H1 (cell line): ENCODE data around the gene SLAMF6. TPM values are rescaled to one million over a fixed set of nuclear protein-coding genes. Genes with fewer than 3 reads are reported as not detected.

ENCODE experiments used
- CTCF ChIA-PET: fragments of 300-600 bp; sonication (Branson Sonifier 250); formaldehyde crosslinking; loops from one replicate; lab custom pipeline; 2021; ENCODE audit not compliant: partially characterized antibody; lab: Charles Lee
- POLR2A ChIA-PET: fragments of 300-600 bp; sonication (Branson Sonifier 250); formaldehyde crosslinking; loops from one replicate; lab custom pipeline; 2021; ENCODE audit warnings: inconsistent platforms; ENCODE audit not compliant: partially characterized antibody; lab: Charles Lee
- DNase-seq, 2 experiments: peaks; one replicate each; pipeline versions ENCODE4 v3.0.0 to v3.0.0-alpha.2; 2010 to 2022; ENCODE audit warnings: low spot score in 2 of 2, low read depth in 1 of 2, mixed read lengths in 1 of 2
- FAIRE-seq: peaks from 2 replicates; lab custom pipeline; 2011; peaks lifted over from hg19 to GRCh38; lab: Jason Lieb, UNC
- H2AFZ ChIP-seq: 2 replicates; pipeline ENCODE4 v1.8.1; 2012; ENCODE audit warnings: low read length, inconsistent platforms
- H2AK5ac ChIP-seq: 2 replicates; pipeline ENCODE4 v1.6.1; 2013; ENCODE audit warnings: low read depth, low read length
- H2BK120ac ChIP-seq: replicated peaks from 2 replicates; pipeline ENCODE3; 2013; ENCODE audit warnings: low read depth, low read length, inconsistent platforms
- H2BK12ac ChIP-seq: 2 replicates; pipeline ENCODE4 v1.6.1; 2013; ENCODE audit warnings: low read depth, low read length
- H2BK15ac ChIP-seq: 2 replicates; pipeline ENCODE4 v1.6.1; 2013; ENCODE audit warnings: low read length
- H2BK20ac ChIP-seq: 2 replicates; pipeline ENCODE4 v1.6.1; 2013; ENCODE audit warnings: low read length
- H2BK5ac ChIP-seq: 2 replicates; pipeline ENCODE4 v1.6.1; 2013; ENCODE audit warnings: low read depth, low read length
- H3K14ac ChIP-seq: 2 replicates; pipeline ENCODE4 v1.6.1; 2013; ENCODE audit warnings: inconsistent platforms; ENCODE audit not compliant: insufficient read length
- H3K18ac ChIP-seq: 2 replicates; pipeline ENCODE4 v1.6.1; 2013; ENCODE audit warnings: low read length; ENCODE audit errors: extremely low read depth
- H3K23ac ChIP-seq: 2 replicates; pipeline ENCODE4 v1.6.1; 2013; ENCODE audit warnings: inconsistent platforms; ENCODE audit not compliant: insufficient read length
- H3K23me2 ChIP-seq: 2 replicates; pipeline ENCODE4 v1.6.1; 2013; ENCODE audit warnings: low read depth, low read length
- H3K27ac ChIP-seq: 2 replicates; pipeline ENCODE4 v1.6.1; 2011; ENCODE audit warnings: low read depth, low read length, inconsistent platforms
- H3K27me3 ChIP-seq, 4 experiments: replicated peaks in 1 of 4; 1 replicate in 1 of 4; 2 replicates in 3 of 4; pipeline versions ENCODE4 v1.6.1 to v1.8.1; 2011 to 2013; ENCODE audit warnings: low read length in 3 of 4, mild to moderate bottlenecking in 3 of 4, inconsistent platforms in 2 of 4, mixed read lengths in 2 of 4, moderate library complexity in 1 of 4; ENCODE audit not compliant: control insufficient read depth in 3 of 4, insufficient read depth in 3 of 4; ENCODE audit errors: extremely low read depth in 1 of 4
- H3K36me3 ChIP-seq, 4 experiments: 2 replicates each; pipeline versions ENCODE4 v1.6.1 to v1.8.1; 2011 to 2013; ENCODE audit warnings: mild to moderate bottlenecking in 4 of 4, low read length in 3 of 4, moderate library complexity in 2 of 4, control low read depth in 1 of 4, inconsistent platforms in 1 of 4; ENCODE audit not compliant: insufficient read depth in 4 of 4, control insufficient read depth in 2 of 4
- H3K4ac ChIP-seq: replicated peaks from 2 replicates; pipeline ENCODE3; 2013; ENCODE audit warnings: low read length, low read depth, mixed read lengths, inconsistent platforms; ENCODE audit not compliant: insufficient read length
- H3K4me1 ChIP-seq, 4 experiments: replicated peaks in 1 of 4; 1 replicate in 1 of 4; 2 replicates in 3 of 4; pipeline versions ENCODE4 v1.6.1 to v1.8.1; 2011 to 2013; ENCODE audit warnings: low read length in 3 of 4, inconsistent platforms in 2 of 4, mixed read lengths in 1 of 4; ENCODE audit not compliant: insufficient read depth in 4 of 4, control insufficient read depth in 3 of 4
- H3K4me2 ChIP-seq, 2 experiments: 2 replicates each; pipeline versions ENCODE4 v1.6.1 to v1.8.1; 2011 to 2013; ENCODE audit warnings: low read depth in 2 of 2, low read length in 2 of 2, control low read depth in 1 of 2, inconsistent platforms in 1 of 2, mild to moderate bottlenecking in 1 of 2; ENCODE audit not compliant: insufficient read depth in 1 of 2
- H3K4me3 ChIP-seq, 4 experiments: fragments of 200-600, 300-600 bp in 1 of 4; sonication (generic), shearing (Covaris generic), sonication (Bioruptor Twin) in 1 of 4; 2 replicates each; pipeline versions ENCODE4 v1.5.1 to v1.8.1; 2011 to 2016; ENCODE audit warnings: low read length in 4 of 4, low read depth in 3 of 4, control low read depth in 2 of 4, inconsistent platforms in 2 of 4, mild to moderate bottlenecking in 2 of 4, mixed read lengths in 1 of 4, moderate library complexity in 1 of 4; ENCODE audit not compliant: insufficient read depth in 2 of 4; ENCODE audit errors: extremely low read depth in 1 of 4
- H3K56ac ChIP-seq: replicated peaks from 2 replicates; pipeline ENCODE3; 2013; ENCODE audit warnings: low read depth, mild to moderate bottlenecking, mixed read lengths, low read length, inconsistent platforms; ENCODE audit not compliant: insufficient read length
- H3K79me1 ChIP-seq: 2 replicates; pipeline ENCODE4 v1.6.1; 2013; ENCODE audit warnings: low read depth, low read length, control low read depth
- H3K79me2 ChIP-seq, 2 experiments: 2 replicates each; pipeline versions ENCODE4 v1.6.1 to v1.8.1; 2012 to 2013; ENCODE audit warnings: low read length in 2 of 2, mild to moderate bottlenecking in 2 of 2, inconsistent platforms in 1 of 2; ENCODE audit not compliant: insufficient read depth in 2 of 2, control insufficient read depth in 1 of 2
- H3K9ac ChIP-seq, 4 experiments: replicated peaks in 1 of 4; 1 replicate in 1 of 4; 2 replicates in 3 of 4; pipeline versions ENCODE4 v1.6.1 to v1.8.1; 2011 to 2013; ENCODE audit warnings: low read depth in 3 of 4, low read length in 3 of 4, control low read depth in 2 of 4, mild to moderate bottlenecking in 2 of 4, moderate library complexity in 2 of 4, inconsistent platforms in 1 of 4; ENCODE audit errors: extremely low read depth in 1 of 4
- H3K9me3 ChIP-seq, 2 experiments: 2 replicates each; pipeline versions ENCODE4 v1.6.1 to v1.8.1; 2012 to 2013; ENCODE audit warnings: mild to moderate bottlenecking in 2 of 2, moderate library complexity in 2 of 2, control low read depth in 1 of 2, inconsistent platforms in 1 of 2, low read depth in 1 of 2, low read length in 1 of 2, mixed read lengths in 1 of 2; ENCODE audit not compliant: insufficient read depth in 2 of 2
- H4K20me1 ChIP-seq, 2 experiments: replicated peaks in 1 of 2; 2 replicates each; pipeline versions ENCODE3 to v1.8.1; 2011 to 2013; ENCODE audit warnings: inconsistent platforms in 2 of 2, low read length in 2 of 2, mild to moderate bottlenecking in 1 of 2; ENCODE audit not compliant: insufficient read depth in 2 of 2, control insufficient read depth in 1 of 2
- H4K5ac ChIP-seq: 2 replicates; pipeline ENCODE4 v1.6.1; 2013; ENCODE audit warnings: low read length, low read depth, mixed read lengths, inconsistent platforms; ENCODE audit not compliant: insufficient read length
- H4K8ac ChIP-seq: 2 replicates; pipeline ENCODE4 v1.8.0; 2013; ENCODE audit warnings: mild to moderate bottlenecking, moderate library complexity, low read length, inconsistent platforms; ENCODE audit not compliant: insufficient read depth; ENCODE audit errors: extremely low read depth
- H4K91ac ChIP-seq: replicated peaks from 2 replicates; pipeline ENCODE3; 2013; ENCODE audit warnings: low read length, mixed read lengths, inconsistent platforms; ENCODE audit not compliant: insufficient read length
- ATF2 ChIP-seq: IDR thresholded peaks from 2 replicates; pipeline ENCODE4 v1.6.1; 2012; ENCODE audit warnings: low read length, inconsistent platforms
- EP300 ChIP-seq, 2 experiments: IDR thresholded peaks; 1 replicate in 1 of 2; 2 replicates in 1 of 2; pipeline ENCODE4 v1.6.1; 2011 to 2012; ENCODE audit warnings: low read depth in 2 of 2, low read length in 2 of 2, mild to moderate bottlenecking in 2 of 2, borderline replicate concordance in 1 of 2, inconsistent platforms in 1 of 2, moderate library complexity in 1 of 2
- GTF2F1 ChIP-seq: IDR thresholded peaks from 2 replicates; pipeline ENCODE4 v1.6.1; 2012; ENCODE audit warnings: low read depth, low read length, improper control_type of control experiment, borderline replicate concordance
- HDAC2 ChIP-seq, 2 experiments: fragments of 300-600 bp in 1 of 2; sonication (generic) in 1 of 2; IDR thresholded peaks; 2 replicates each; pipeline ENCODE4 v1.6.1; 2011 to 2012; ENCODE audit warnings: low read depth in 2 of 2, low read length in 2 of 2, mild to moderate bottlenecking in 2 of 2, moderate library complexity in 2 of 2, borderline replicate concordance in 1 of 2, inconsistent platforms in 1 of 2
- KDM5A ChIP-seq: fragments of 200-600 bp; IDR thresholded peaks from 2 replicates; pipeline ENCODE4 v1.7.1; 2012; ENCODE audit warnings: mild to moderate bottlenecking, low read length, inconsistent platforms, mixed read lengths
- NRF1 ChIP-seq: IDR thresholded peaks from 2 replicates; pipeline ENCODE4 v1.6.1; 2011; ENCODE audit warnings: mild to moderate bottlenecking, low read depth, low read length, improper control_type of control experiment
- POU5F1 ChIP-seq: IDR thresholded peaks from 2 replicates; pipeline ENCODE4 v1.6.1; 2011; ENCODE audit warnings: low read depth, mild to moderate bottlenecking, low read length, moderate library complexity
- RAD21 ChIP-seq, 2 experiments: IDR thresholded peaks in 1 of 2; conservative IDR thresholded peaks in 1 of 2; 2 replicates each; pipeline ENCODE4 v1.6.1; 2011; ENCODE audit warnings: low read depth in 2 of 2, low read length in 2 of 2, improper control_type of control experiment in 1 of 2, inconsistent platforms in 1 of 2, mild to moderate bottlenecking in 1 of 2, moderate library complexity in 1 of 2
- SIX5 ChIP-seq: IDR thresholded peaks from 2 replicates; pipeline ENCODE4 v1.6.1; 2011; ENCODE audit warnings: mild to moderate bottlenecking, low read depth, low read length
- TCF12 ChIP-seq: IDR thresholded peaks from 2 replicates; pipeline ENCODE4 v1.6.1; 2011; ENCODE audit warnings: low read depth, mild to moderate bottlenecking, low read length
- ZNF274 ChIP-seq: IDR thresholded peaks from 2 replicates; pipeline ENCODE4 v1.7.0; 2012; ENCODE audit warnings: low read length, borderline replicate concordance; ENCODE audit errors: extremely low read depth
- WGBS, 2 experiments: shearing (Covaris generic) in 1 of 2; methylation state at CpG; one replicate each; pipeline versions ENCODE4 v1.1.6 to v1.1.7; 2013 to 2015; ENCODE audit warnings: low lambda C conversion rate in 2 of 2, mixed read lengths in 2 of 2, inconsistent platforms in 1 of 2, low coverage in 1 of 2, missing lambda C conversion rate in 1 of 2; ENCODE audit not compliant: insufficient replicate concordance in 2 of 2, insufficient coverage in 1 of 2, insufficient read length in 1 of 2; ENCODE audit errors: extremely low coverage in 1 of 2, missing lambda C conversion rate in 1 of 2; 5-methylcytosine and 5-hydroxymethylcytosine counted together
- polyA plus RNA-seq, 7 experiments: library from polyadenylated mRNA; depleted of rRNA in 3 of 7; stranded (reverse) in 5 of 7; unstranded in 2 of 7; fragments of >200 nt in 5 of 7; fragments of 200-250 nt in 2 of 7; gene quantifications; 1 replicate in 5 of 7; 2 replicates in 1 of 7; 4 replicates in 1 of 7; pipeline versions ENCODE4 v1.2.1 to v1.2.3, GENCODE V29; 2011 to 2013; ENCODE audit warnings: missing spikeins in 2 of 7, mixed read lengths in 2 of 7
- total RNA-seq: library from RNA; stranded (reverse); fragmentation: NEBNext Ultra II Directional; extraction: Animal tissue kit (Norgen Biotek cat#: 25700); gene quantifications from 2 replicates; pipeline ENCODE4 v1.2.1, GENCODE V29; 2021

The SLAMF6 gene
- total and polyA plus RNA-seq, 2 of the 8 experiments (the other 6 are each of a cell fraction or from before 2014, with no cell fraction given), result not detected

- H2BK5ac ChIP-seq, result no peak overlapping the region
- no peaks in the 10 kb centered on the region for H3K79me2 ChIP-seq
- H3K27ac ChIP-seq, result no peak overlapping the region
- ChIA-PET POLR2A (no interaction called here), CTCF (interaction anchor here (0.6 to 9.6 kb wide), 15 partner anchors 10 to 128 kb away, joined by 3 to 88 read pairs (median 4); no protein-coding TSS in a partner anchor)
- H3K4me1 ChIP-seq, result no peaks in the 10 kb centered on the region
- H3K79me1 ChIP-seq, result no peaks in the 10 kb centered on the region
- no peak overlapping the region for H3K4ac ChIP-seq
- H3K27me3 ChIP-seq, result no peaks in the 10 kb centered on the region
- H3K56ac ChIP-seq, result no peak overlapping the region
- H3K4me3 ChIP-seq, result no peak overlapping the region
- H3K14ac ChIP-seq, result no peak overlapping the region
- no peaks in the 10 kb centered on the region for H4K20me1 ChIP-seq
- no peak overlapping the region for H2AFZ ChIP-seq
- no peaks in the 10 kb centered on the region for H3K9me3 ChIP-seq
- H4K5ac ChIP-seq, result no peak overlapping the region
- 70% methylated on average over 6 of the region's 6 CpGs; no CpG with 5 or more reads in 1 of the 2 experiments for WGBS, 2 experiments
- no peak overlapping the region for H3K23ac ChIP-seq
- 0 out of 2 replicates have a peak overlapping the region, but pooled peaks have one; percentile 64 for H2BK12ac ChIP-seq
- no peak overlapping the region for H2BK20ac ChIP-seq
- no peak overlapping the region for H3K9ac ChIP-seq
- no peak overlapping the region for H2BK15ac ChIP-seq
- FAIRE-seq (no peak), DNase-seq (peak; percentile 17 to 81)
- H3K4me2 ChIP-seq, result no peak overlapping the region
- peak overlapping the region; percentile 29; the same call in 1 of the 2 replicates for H3K18ac ChIP-seq
- no peak overlapping the region for H4K8ac ChIP-seq
- H2BK120ac ChIP-seq, result no peak overlapping the region
- no peak overlapping the region for H2AK5ac ChIP-seq
- no peaks in the 10 kb centered on the region for H3K36me3 ChIP-seq
- no peaks in the 10 kb centered on the region for H3K23me2 ChIP-seq
- H4K91ac ChIP-seq, result no peak overlapping the region
- TF ChIP-seq POU5F1, result no peak
- no peak for TF ChIP-seq NRF1
- no peak for TF ChIP-seq SIX5
- TF ChIP-seq ZNF274, result no peak
- TF ChIP-seq KDM5A, result no peak
- TF ChIP-seq RAD21 (IDR thresholded peaks at IDR 0.05 in 1 of 2, conservative IDR thresholded peaks at IDR 0.05 in 1 of 2; ENCODE audit: low read depth in 2 of 2, low read length in 2 of 2), result peak; percentile 62 to 76
- no peak for TF ChIP-seq GTF2F1
- TF ChIP-seq TCF12, result no peak
- TF ChIP-seq ATF2, result no peak
- TF ChIP-seq HDAC2 (IDR thresholded peaks at IDR 0.05; ENCODE audit: borderline replicate concordance in 1 of 2, low read depth in 2 of 2, low read length in 2 of 2), result no peak
- TF ChIP-seq EP300 (IDR thresholded peaks at IDR 0.05; ENCODE audit: borderline replicate concordance in 1 of 2, low read depth in 2 of 2, low read length in 2 of 2), result no peak
These were observed 27.5 kb upstream of the SLAMF6 start for GRCh38 chr1:160550572-160551034.
